ENCODE measurements around the gene SIX1. TPM values are rescaled to one million over a fixed set of nuclear protein-coding genes. Genes with fewer than 3 reads are reported as not detected.

The SIX1 gene
- total and polyA plus RNA-seq, 2 of the 13 experiments (the other 11 are each of a cell fraction or from before 2014, with no cell fraction given), result 1.7 to 6.5 TPM

DNA sequence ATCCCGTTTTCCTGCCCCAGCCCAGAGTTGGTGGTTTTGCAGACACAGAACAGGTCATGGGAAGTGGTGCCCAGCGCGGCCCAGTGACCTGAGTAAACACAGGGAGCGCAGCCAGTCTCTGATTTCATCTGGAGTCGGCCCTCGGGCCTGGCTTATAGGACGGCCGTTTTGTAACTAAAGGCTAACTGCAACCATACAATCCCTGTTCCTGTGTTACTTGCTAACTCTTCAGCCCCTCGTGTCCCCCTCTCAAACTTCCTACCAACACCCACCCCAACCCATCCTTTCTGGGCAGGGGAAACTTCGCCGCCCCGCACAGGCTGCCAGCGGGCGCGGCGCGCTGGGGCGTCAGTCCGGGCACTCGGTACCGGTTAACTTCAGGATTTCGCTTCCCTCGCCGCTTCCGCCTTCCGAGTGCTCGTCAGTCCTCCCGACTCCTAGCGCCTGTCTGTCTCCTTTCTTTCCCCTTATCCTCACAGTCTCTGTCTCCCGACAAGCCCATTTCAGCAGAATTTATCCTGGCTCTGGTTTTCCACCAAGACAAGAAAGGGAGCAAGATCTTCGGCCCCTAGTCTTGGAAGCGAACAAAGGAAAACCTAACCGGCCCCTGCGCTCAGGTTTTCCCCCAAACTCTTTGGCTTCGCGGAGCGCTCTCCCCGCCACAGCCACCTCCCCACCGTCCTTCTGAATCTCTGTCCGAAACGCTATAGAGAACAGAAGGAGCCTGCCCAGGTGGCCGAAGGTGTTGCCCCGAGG lies 2.0 kb downstream of the SIX1 start (continued):
- TF ChIP-seq, protein P1, sequence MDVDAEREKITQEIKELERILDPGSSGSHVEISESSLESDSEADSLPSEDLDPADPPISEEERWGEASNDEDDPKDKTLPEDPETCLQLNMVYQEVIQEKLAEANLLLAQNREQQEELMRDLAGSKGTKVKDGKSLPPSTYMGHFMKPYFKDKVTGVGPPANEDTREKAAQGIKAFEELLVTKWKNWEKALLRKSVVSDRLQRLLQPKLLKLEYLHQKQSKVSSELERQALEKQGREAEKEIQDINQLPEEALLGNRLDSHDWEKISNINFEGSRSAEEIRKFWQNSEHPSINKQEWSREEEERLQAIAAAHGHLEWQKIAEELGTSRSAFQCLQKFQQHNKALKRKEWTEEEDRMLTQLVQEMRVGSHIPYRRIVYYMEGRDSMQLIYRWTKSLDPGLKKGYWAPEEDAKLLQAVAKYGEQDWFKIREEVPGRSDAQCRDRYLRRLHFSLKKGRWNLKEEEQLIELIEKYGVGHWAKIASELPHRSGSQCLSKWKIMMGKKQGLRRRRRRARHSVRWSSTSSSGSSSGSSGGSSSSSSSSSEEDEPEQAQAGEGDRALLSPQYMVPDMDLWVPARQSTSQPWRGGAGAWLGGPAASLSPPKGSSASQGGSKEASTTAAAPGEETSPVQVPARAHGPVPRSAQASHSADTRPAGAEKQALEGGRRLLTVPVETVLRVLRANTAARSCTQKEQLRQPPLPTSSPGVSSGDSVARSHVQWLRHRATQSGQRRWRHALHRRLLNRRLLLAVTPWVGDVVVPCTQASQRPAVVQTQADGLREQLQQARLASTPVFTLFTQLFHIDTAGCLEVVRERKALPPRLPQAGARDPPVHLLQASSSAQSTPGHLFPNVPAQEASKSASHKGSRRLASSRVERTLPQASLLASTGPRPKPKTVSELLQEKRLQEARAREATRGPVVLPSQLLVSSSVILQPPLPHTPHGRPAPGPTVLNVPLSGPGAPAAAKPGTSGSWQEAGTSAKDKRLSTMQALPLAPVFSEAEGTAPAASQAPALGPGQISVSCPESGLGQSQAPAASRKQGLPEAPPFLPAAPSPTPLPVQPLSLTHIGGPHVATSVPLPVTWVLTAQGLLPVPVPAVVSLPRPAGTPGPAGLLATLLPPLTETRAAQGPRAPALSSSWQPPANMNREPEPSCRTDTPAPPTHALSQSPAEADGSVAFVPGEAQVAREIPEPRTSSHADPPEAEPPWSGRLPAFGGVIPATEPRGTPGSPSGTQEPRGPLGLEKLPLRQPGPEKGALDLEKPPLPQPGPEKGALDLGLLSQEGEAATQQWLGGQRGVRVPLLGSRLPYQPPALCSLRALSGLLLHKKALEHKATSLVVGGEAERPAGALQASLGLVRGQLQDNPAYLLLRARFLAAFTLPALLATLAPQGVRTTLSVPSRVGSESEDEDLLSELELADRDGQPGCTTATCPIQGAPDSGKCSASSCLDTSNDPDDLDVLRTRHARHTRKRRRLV (CRISPR knock-in tag; IDR thresholded peaks at IDR 0.05), result no peak
- TF ChIP-seq RAD51 (IDR thresholded peaks at IDR 0.05; ENCODE audit: borderline replicate concordance), result no peak
- peak; percentile 65; the same call in 1 of the 2 replicates for TF ChIP-seq FOXA3 (CRISPR knock-in tag; IDR thresholded peaks at IDR 0.05)
- TF ChIP-seq KDM5A (IDR thresholded peaks at IDR 0.05; ENCODE audit: borderline replicate concordance, low read length), result no peak
- 0 out of 2 replicates have a peak, but pooled peaks have one; percentile 18 for TF ChIP-seq NFKB2 (CRISPR knock-in tag; IDR thresholded peaks at IDR 0.05; ENCODE audit: borderline replicate concordance)
- peak; percentile 59; the same call in 1 of the 2 replicates for TF ChIP-seq NAIF1 (CRISPR knock-in tag; IDR thresholded peaks at IDR 0.05; ENCODE audit: borderline replicate concordance)
- peak; percentile 56 for TF ChIP-seq HNRNPK (IDR thresholded peaks at IDR 0.05; ENCODE audit: low read depth, low read length, poor library complexity, severe bottlenecking)
- TF ChIP-seq, protein P2, sequence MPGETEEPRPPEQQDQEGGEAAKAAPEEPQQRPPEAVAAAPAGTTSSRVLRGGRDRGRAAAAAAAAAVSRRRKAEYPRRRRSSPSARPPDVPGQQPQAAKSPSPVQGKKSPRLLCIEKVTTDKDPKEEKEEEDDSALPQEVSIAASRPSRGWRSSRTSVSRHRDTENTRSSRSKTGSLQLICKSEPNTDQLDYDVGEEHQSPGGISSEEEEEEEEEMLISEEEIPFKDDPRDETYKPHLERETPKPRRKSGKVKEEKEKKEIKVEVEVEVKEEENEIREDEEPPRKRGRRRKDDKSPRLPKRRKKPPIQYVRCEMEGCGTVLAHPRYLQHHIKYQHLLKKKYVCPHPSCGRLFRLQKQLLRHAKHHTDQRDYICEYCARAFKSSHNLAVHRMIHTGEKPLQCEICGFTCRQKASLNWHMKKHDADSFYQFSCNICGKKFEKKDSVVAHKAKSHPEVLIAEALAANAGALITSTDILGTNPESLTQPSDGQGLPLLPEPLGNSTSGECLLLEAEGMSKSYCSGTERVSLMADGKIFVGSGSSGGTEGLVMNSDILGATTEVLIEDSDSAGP (CRISPR knock-in tag; IDR thresholded peaks at IDR 0.05; ENCODE audit: borderline replicate concordance), result peak; percentile 60; the same call in 1 of the 2 replicates
- peak; percentile 35; the same call in 1 of the 2 replicates for TF ChIP-seq ZNF501 (CRISPR knock-in tag; IDR thresholded peaks at IDR 0.05)
- TF ChIP-seq ZBTB1 (CRISPR knock-in tag; IDR thresholded peaks at IDR 0.05; ENCODE audit: borderline replicate concordance), result no peak
- no peak for TF ChIP-seq CBX2 (IDR thresholded peaks at IDR 0.05; ENCODE audit: low read depth, low read length)
- no peak for TF ChIP-seq CBX2 (CRISPR knock-in tag; IDR thresholded peaks at IDR 0.05; ENCODE audit: low read depth)
- no peak for TF ChIP-seq FOSL1 (CRISPR knock-in tag; IDR thresholded peaks at IDR 0.05; ENCODE audit: borderline replicate concordance)
- TF ChIP-seq HDAC6 (IDR thresholded peaks at IDR 0.05; ENCODE audit: low read depth, low read length), result 0 out of 2 replicates have a peak, but pooled peaks have one; percentile 8
- peak; percentile 57 for TF ChIP-seq AGO2 (optimal IDR thresholded peaks at IDR 0.05; ENCODE audit: low read depth, low read length)
- no peak for TF ChIP-seq IRX3 (CRISPR knock-in tag; IDR thresholded peaks at IDR 0.05; ENCODE audit: borderline replicate concordance, low read depth)
